Epithelial cell of esophagus (primary cell): ENCODE data around the gene C1QTNF1.
"Not testable (repeated sequence)": the region's sequence is repeated elsewhere in the genome, so short reads cannot be mapped to it uniquely, and the experiment has no call there.

Experiments used
- DNase-seq: peaks from one replicate; pipeline ENCODE4 v3.0.0; 2010; ENCODE audit warnings: low read depth
- H3K4me3 ChIP-seq: 2 replicates; pipeline ENCODE4 v1.5.1; 2011; ENCODE audit warnings: mild to moderate bottlenecking, low read length, control low read depth
- CTCF ChIP-seq: IDR thresholded peaks from 2 replicates; pipeline ENCODE4 v1.5.1; 2011; ENCODE audit warnings: low read depth, mild to moderate bottlenecking, low read length, control low read depth, inconsistent platforms; ENCODE audit not compliant: insufficient read depth; ENCODE audit errors: missing control alignments

The C1QTNF1 gene

GRCh38 chr17:79014158-79014758 lies 9.7 kb upstream of the C1QTNF1 start:
- no peak for DNase-seq
- no peak overlapping the region for H3K4me3 ChIP-seq
- TF ChIP-seq CTCF, result no peak

- DNase-seq, result peak; percentile 28
- TF ChIP-seq CTCF, result no peak
- H3K4me3 ChIP-seq, result no peak overlapping the region
These were observed 6.2 kb upstream of the C1QTNF1 start for GRCh38 chr17:79017546-79018369.

GRCh38 chr17:79018370-79018695 lies 5.6 kb upstream of the C1QTNF1 start:
- H3K4me3 ChIP-seq, result no peak overlapping the region
- TF ChIP-seq CTCF, result no peak
- DNase-seq, result no peak

- no peak for DNase-seq
- TF ChIP-seq CTCF, result no peak
- no peak overlapping the region for H3K4me3 ChIP-seq
These were observed 4.7 kb upstream of the C1QTNF1 start for GRCh38 chr17:79019261-79019631.

- TF ChIP-seq CTCF, result peak; percentile 63
- peak; percentile 85 for DNase-seq
- no peak overlapping the region for H3K4me3 ChIP-seq
These were observed 4.1 kb upstream of the C1QTNF1 start for GRCh38 chr17:79019632-79020584.

- no peak overlapping the region for H3K4me3 ChIP-seq
- DNase-seq, result peak; percentile 72
- TF ChIP-seq CTCF, result no peak
These were observed 3.2 kb upstream of the C1QTNF1 start for GRCh38 chr17:79020631-79021301.

- DNase-seq, H3K4me3 ChIP-seq: not testable (repeated sequence)
These were observed 2.0 kb upstream of the C1QTNF1 start for GRCh38 chr17:79021929-79022328.
